SK-N-SH treated with all-trans-retinoic acid at 6 μM for 48 hours (cell line): Measurements from ENCODE around the gene SEPHS1.

Source experiments
- ATAC-seq: fragments of 200-7000 bp; cut with Tn5 transposase; 3 replicates; pipeline ENCODE4 v1.9.1; 2020; ENCODE audit warnings: mild to moderate bottlenecking, moderate library complexity
- ARNTL ChIP-seq: fragments of 450-650 bp; formaldehyde crosslinking; IDR thresholded peaks from 2 replicates; pipeline ENCODE4 v1.5.0; 2020; ENCODE audit warnings: low read depth, mild to moderate bottlenecking, moderate library complexity, borderline replicate concordance
- BACH2 ChIP-seq: fragments of 250-450 bp; sonication (Bioruptor Pico); IDR thresholded peaks from 2 replicates; pipeline ENCODE4 v1.9.0; 2021; ENCODE audit warnings: mild to moderate bottlenecking, borderline replicate concordance
- CREB5 ChIP-seq: fragments of 250-450 bp; sonication (Bioruptor Pico); IDR thresholded peaks from 2 replicates; pipeline ENCODE4 v1.5.1; 2020; ENCODE audit warnings: low read depth, mild to moderate bottlenecking, moderate library complexity
- CSDC2 ChIP-seq: fragments of 250-450 bp; sonication (Bioruptor Pico); IDR thresholded peaks from 2 replicates; pipeline ENCODE4 v1.5.0; 2020; ENCODE audit warnings: mild to moderate bottlenecking, moderate library complexity
- CSRNP3 ChIP-seq: fragments of 250-450 bp; sonication (Bioruptor Pico); IDR thresholded peaks from 2 replicates; pipeline ENCODE4 v1.5.1; 2021; ENCODE audit warnings: mild to moderate bottlenecking, moderate library complexity
- ESRRG ChIP-seq: fragments of 250-450 bp; sonication (Bioruptor Pico); IDR thresholded peaks from 2 replicates; pipeline ENCODE4 v1.6.1; 2021; ENCODE audit warnings: mild to moderate bottlenecking
- GLIS3 ChIP-seq: fragments of 250-450 bp; sonication (Bioruptor Pico); IDR thresholded peaks from 2 replicates; pipeline ENCODE4 v1.5.0; 2020; ENCODE audit warnings: mild to moderate bottlenecking, moderate library complexity
- ISL1 ChIP-seq: fragments of 250-450 bp; sonication (Bioruptor Pico); IDR thresholded peaks from 2 replicates; pipeline ENCODE4 v2.1.2; 2022; ENCODE audit warnings: mild to moderate bottlenecking, moderate library complexity
- OSR1 ChIP-seq: fragments of 250-450 bp; sonication (Bioruptor Pico); IDR thresholded peaks from 2 replicates; pipeline ENCODE4 v1.8.0; 2022; ENCODE audit warnings: moderate library complexity, mild to moderate bottlenecking, inconsistent platforms
- POU6F1 ChIP-seq: fragments of 250-450 bp; sonication (Bioruptor Pico); IDR thresholded peaks from 2 replicates; pipeline ENCODE4 v1.8.0; 2021; ENCODE audit warnings: low read depth, mild to moderate bottlenecking, moderate library complexity, borderline replicate concordance
- PPARA ChIP-seq: fragments of 250-450 bp; sonication (Bioruptor Pico); IDR thresholded peaks from 2 replicates; pipeline ENCODE4 v1.5.0; 2020; ENCODE audit warnings: mild to moderate bottlenecking, borderline replicate concordance
- RARB ChIP-seq: fragments of 250-450 bp; sonication (Bioruptor Pico); IDR thresholded peaks from 2 replicates; pipeline ENCODE4 v1.8.0; 2021; ENCODE audit warnings: mild to moderate bottlenecking, moderate library complexity
- SNAI2 ChIP-seq: fragments of 250-450 bp; sonication (Bioruptor Pico); IDR thresholded peaks from 2 replicates; pipeline ENCODE4 v1.5.0; 2020; ENCODE audit warnings: mild to moderate bottlenecking, moderate library complexity
- TOX ChIP-seq: fragments of 250-450 bp; sonication (Bioruptor Pico); IDR thresholded peaks from 2 replicates; pipeline ENCODE4 v1.8.0; 2021; ENCODE audit warnings: mild to moderate bottlenecking, moderate library complexity, borderline replicate concordance
- ZFP3 ChIP-seq: fragments of 250-450 bp; sonication (Bioruptor Pico); IDR thresholded peaks from 2 replicates; pipeline ENCODE4 v1.5.0; 2020; ENCODE audit warnings: mild to moderate bottlenecking, moderate library complexity
- ZFP30 ChIP-seq: fragments of 450-650 bp; formaldehyde crosslinking; IDR thresholded peaks from 2 replicates; pipeline ENCODE4 v1.5.0; 2022; ENCODE audit warnings: mild to moderate bottlenecking, moderate library complexity
- ZNF565 ChIP-seq: fragments of 450-650 bp; formaldehyde crosslinking; conservative IDR thresholded peaks from 2 replicates; pipeline ENCODE4 v1.5.0; 2020; ENCODE audit warnings: low read depth, mild to moderate bottlenecking, moderate library complexity
- ZNF70 ChIP-seq: fragments of 450-650 bp; formaldehyde crosslinking; IDR thresholded peaks from 2 replicates; pipeline ENCODE4 v1.5.0; 2020; ENCODE audit warnings: mild to moderate bottlenecking, moderate library complexity
- ZNF8 ChIP-seq: fragments of 450-650 bp; formaldehyde crosslinking; IDR thresholded peaks from 2 replicates; pipeline ENCODE4 v1.5.0; 2020; ENCODE audit warnings: mild to moderate bottlenecking, moderate library complexity
- TF ChIP-seq, protein P1 (sequence below): fragments of 250-450 bp; sonication (Bioruptor Pico); IDR thresholded peaks from 2 replicates; pipeline ENCODE4 v1.5.0; 2020; ENCODE audit warnings: mild to moderate bottlenecking, moderate library complexity
- TF ChIP-seq, protein P2 (sequence below): fragments of 250-450 bp; sonication (Bioruptor Pico); IDR thresholded peaks from 2 replicates; pipeline ENCODE4 v1.8.0; 2020; ENCODE audit warnings: mild to moderate bottlenecking, moderate library complexity, borderline replicate concordance

The SEPHS1 gene

GRCh38 chr10:13299437-13300287 lies 48.4 kb downstream of the SEPHS1 start, which contains the start of gene PHYH:
PHYH (minus strand) TSS chr10:13300064; CDS start chr10:13300042, 22 bp downstream.
- ATAC-seq = peak; percentile 92
- TF ChIP-seq ZFP30 (CRISPR knock-in tag) (no peak), ISL1 (CRISPR knock-in tag) (no peak), GLIS3 (CRISPR knock-in tag) (0 out of 2 replicates have a peak, but pooled peaks have one; percentile 46), RARB (no peak), POU6F1 (CRISPR knock-in tag) (no peak), ESRRG (CRISPR knock-in tag) (no peak), CSRNP3 (CRISPR knock-in tag) (no peak), CSDC2 (CRISPR knock-in tag) (no peak), TOX (CRISPR knock-in tag) (no peak), CREB5 (CRISPR knock-in tag) (no peak), ZNF8 (CRISPR knock-in tag) (no peak), SNAI2 (no peak), PPARA (CRISPR knock-in tag) (no peak), ZFP3 (CRISPR knock-in tag) (0 out of 2 replicates have a peak, but pooled peaks have one; percentile 60)
- TF ChIP-seq, protein P1, sequence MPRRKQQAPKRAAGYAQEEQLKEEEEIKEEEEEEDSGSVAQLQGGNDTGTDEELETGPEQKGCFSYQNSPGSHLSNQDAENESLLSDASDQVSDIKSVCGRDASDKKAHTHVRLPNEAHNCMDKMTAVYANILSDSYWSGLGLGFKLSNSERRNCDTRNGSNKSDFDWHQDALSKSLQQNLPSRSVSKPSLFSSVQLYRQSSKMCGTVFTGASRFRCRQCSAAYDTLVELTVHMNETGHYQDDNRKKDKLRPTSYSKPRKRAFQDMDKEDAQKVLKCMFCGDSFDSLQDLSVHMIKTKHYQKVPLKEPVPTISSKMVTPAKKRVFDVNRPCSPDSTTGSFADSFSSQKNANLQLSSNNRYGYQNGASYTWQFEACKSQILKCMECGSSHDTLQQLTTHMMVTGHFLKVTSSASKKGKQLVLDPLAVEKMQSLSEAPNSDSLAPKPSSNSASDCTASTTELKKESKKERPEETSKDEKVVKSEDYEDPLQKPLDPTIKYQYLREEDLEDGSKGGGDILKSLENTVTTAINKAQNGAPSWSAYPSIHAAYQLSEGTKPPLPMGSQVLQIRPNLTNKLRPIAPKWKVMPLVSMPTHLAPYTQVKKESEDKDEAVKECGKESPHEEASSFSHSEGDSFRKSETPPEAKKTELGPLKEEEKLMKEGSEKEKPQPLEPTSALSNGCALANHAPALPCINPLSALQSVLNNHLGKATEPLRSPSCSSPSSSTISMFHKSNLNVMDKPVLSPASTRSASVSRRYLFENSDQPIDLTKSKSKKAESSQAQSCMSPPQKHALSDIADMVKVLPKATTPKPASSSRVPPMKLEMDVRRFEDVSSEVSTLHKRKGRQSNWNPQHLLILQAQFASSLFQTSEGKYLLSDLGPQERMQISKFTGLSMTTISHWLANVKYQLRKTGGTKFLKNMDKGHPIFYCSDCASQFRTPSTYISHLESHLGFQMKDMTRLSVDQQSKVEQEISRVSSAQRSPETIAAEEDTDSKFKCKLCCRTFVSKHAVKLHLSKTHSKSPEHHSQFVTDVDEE = no peak

DNA sequence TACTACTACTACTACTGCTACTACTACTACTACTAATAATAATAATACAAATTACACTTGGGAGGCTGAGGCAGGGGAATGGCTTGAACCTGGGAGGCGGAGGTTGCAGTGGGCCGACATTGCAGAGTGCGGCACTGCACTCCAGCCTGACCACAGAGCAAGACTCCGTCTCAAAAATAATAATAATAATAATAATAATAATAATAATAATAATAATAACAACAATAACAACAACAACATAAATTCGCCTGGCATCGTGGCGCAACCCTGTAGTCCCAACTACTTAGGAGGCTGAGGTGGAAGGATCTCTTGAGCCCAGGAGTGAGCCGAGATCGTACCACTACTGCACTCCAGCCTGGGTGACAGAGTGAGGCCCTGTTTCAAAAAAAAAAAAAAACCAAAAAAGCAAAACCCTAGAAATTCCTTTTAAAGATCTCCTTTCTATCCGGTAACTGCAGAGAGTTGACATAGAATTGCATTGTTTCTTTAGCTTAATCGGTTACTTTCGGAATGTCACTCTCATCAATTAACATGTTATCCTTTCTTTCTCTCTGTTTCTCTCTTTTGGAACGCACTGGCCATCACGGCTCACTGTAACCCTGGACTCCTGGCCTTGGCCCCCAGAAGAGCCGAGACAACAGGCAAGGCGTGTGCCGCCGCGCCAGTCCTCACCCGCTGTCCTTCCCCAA lies 49.2 kb downstream of the SEPHS1 start:
- no peak for TF ChIP-seq OSR1
- TF ChIP-seq ZNF70 = no peak
- TF ChIP-seq BACH2 (CRISPR knock-in tag) = no peak
- no peak for TF ChIP-seq ARNTL (CRISPR knock-in tag)
- no peak for TF ChIP-seq CSRNP3 (CRISPR knock-in tag)
- TF ChIP-seq, protein P2, sequence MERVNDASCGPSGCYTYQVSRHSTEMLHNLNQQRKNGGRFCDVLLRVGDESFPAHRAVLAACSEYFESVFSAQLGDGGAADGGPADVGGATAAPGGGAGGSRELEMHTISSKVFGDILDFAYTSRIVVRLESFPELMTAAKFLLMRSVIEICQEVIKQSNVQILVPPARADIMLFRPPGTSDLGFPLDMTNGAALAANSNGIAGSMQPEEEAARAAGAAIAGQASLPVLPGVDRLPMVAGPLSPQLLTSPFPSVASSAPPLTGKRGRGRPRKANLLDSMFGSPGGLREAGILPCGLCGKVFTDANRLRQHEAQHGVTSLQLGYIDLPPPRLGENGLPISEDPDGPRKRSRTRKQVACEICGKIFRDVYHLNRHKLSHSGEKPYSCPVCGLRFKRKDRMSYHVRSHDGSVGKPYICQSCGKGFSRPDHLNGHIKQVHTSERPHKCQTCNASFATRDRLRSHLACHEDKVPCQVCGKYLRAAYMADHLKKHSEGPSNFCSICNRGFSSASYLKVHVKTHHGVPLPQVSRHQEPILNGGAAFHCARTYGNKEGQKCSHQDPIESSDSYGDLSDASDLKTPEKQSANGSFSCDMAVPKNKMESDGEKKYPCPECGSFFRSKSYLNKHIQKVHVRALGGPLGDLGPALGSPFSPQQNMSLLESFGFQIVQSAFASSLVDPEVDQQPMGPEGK (CRISPR knock-in tag) = no peak
- no peak for TF ChIP-seq ISL1 (CRISPR knock-in tag)
- TF ChIP-seq ESRRG (CRISPR knock-in tag) = no peak
- TF ChIP-seq ZNF8 (CRISPR knock-in tag) = no peak
- no peak for TF ChIP-seq ZNF565
- no peak for ATAC-seq
